ENCODE data around the gene SP5.

GRCh38 chr2:170690640-170691039, 24.5 kb upstream of the SP5 start:
- TF ChIP-seq CTCF (IDR thresholded peaks at IDR 0.05) (no peak), POLR2A (IDR thresholded peaks at IDR 0.05) (no peak)
